Endothelial cell of umbilical vein (primary cell): ENCODE measurements around the gene TCEANC. TPM values are rescaled to one million over a fixed set of nuclear protein-coding genes. Genes with fewer than 3 reads are reported as not detected.

Experiments
- BruUV-seq: library from RNA; stranded (reverse); fragments of 400-500 nt; replicated peaks from 2 replicates; lab custom pipeline; 2021; lab: Mats Ljungman, UMichigan
- CTCF ChIA-PET: fragments of 300-600, 350-600 bp; sonication (Branson Sonifier 250); formaldehyde crosslinking; loops from one replicate; lab custom pipeline; 2021; ENCODE audit warnings: antibody characterized with exemption, inconsistent platforms; lab: Charles Lee
- POLR2A ChIA-PET: fragments of 300-600, 350-600 bp; sonication (Branson Sonifier 250); formaldehyde crosslinking; loops from one replicate; lab custom pipeline; 2021; ENCODE audit warnings: antibody characterized with exemption, inconsistent platforms; lab: Charles Lee
- DNase-seq: peaks from one replicate; pipeline ENCODE4 v3.0.0-alpha.2; 2011; ENCODE audit warnings: low read depth, low spot score
- FAIRE-seq: peaks from 2 replicates; lab custom pipeline; 2011; peaks lifted over from hg19 to GRCh38; lab: Jason Lieb, UNC
- H2AFZ ChIP-seq: 2 replicates; pipeline ENCODE4 v1.6.0; 2012; ENCODE audit warnings: low read depth, low read length, control low read depth, inconsistent platforms
- H3K27ac ChIP-seq: 2 replicates; pipeline ENCODE4 v1.5.1; 2011; ENCODE audit warnings: low read depth, mild to moderate bottlenecking, control low read depth, low read length, moderate library complexity; ENCODE audit not compliant: insufficient read depth
- H3K27me3 ChIP-seq, 2 experiments: 2 replicates each; pipeline versions ENCODE4 v1.6.0 to v1.6.1; 2011; ENCODE audit warnings: low read length in 2 of 2, mixed read lengths in 1 of 2; ENCODE audit not compliant: control insufficient read depth in 2 of 2, insufficient read depth in 2 of 2
- H3K36me3 ChIP-seq, 2 experiments: 2 replicates in 1 of 2; 3 replicates in 1 of 2; pipeline ENCODE4 v1.5.1; 2011; ENCODE audit warnings: low read length in 2 of 2, mild to moderate bottlenecking in 1 of 2, moderate library complexity in 1 of 2; ENCODE audit not compliant: control insufficient read depth in 2 of 2, insufficient read depth in 2 of 2; ENCODE audit errors: extremely low read depth in 1 of 2
- H3K4me1 ChIP-seq: 3 replicates; pipeline ENCODE4 v1.5.1; 2011; ENCODE audit warnings: mild to moderate bottlenecking, low read length; ENCODE audit not compliant: control insufficient read depth, insufficient read depth; ENCODE audit errors: extremely low read depth
- H3K4me2 ChIP-seq: 2 replicates; pipeline ENCODE4 v1.6.1; 2011; ENCODE audit warnings: low read length, control low read depth, mixed read lengths; ENCODE audit not compliant: insufficient read depth
- H3K4me3 ChIP-seq, 3 experiments: fragments of 200-600 bp in 1 of 3; sonication (generic), shearing (Covaris generic) in 1 of 3; replicated peaks in 1 of 3; 2 replicates each; pipeline ENCODE4 v1.5.1; 2011 to 2016; ENCODE audit warnings: control low read depth in 3 of 3, low read length in 3 of 3, mild to moderate bottlenecking in 2 of 3, inconsistent platforms in 1 of 3, low read depth in 1 of 3, moderate library complexity in 1 of 3; ENCODE audit not compliant: insufficient read depth in 1 of 3
- H3K79me2 ChIP-seq: 2 replicates; pipeline ENCODE4 v1.6.0; 2012; ENCODE audit warnings: low read length, inconsistent platforms; ENCODE audit not compliant: control insufficient read depth, insufficient read depth
- H3K9ac ChIP-seq: replicated peaks from 2 replicates; pipeline ENCODE3; 2011; ENCODE audit warnings: low read length, control low read depth; ENCODE audit not compliant: insufficient read depth; ENCODE audit errors: extremely low read depth
- H3K9me1 ChIP-seq: replicated peaks from 3 replicates; pipeline ENCODE4 v1.6.0; 2011; ENCODE audit warnings: mild to moderate bottlenecking, low read length; ENCODE audit not compliant: control insufficient read depth, insufficient read depth; ENCODE audit errors: extremely low read depth
- H3K9me3 ChIP-seq: replicated peaks from 2 replicates; pipeline ENCODE4 v1.5.1; 2012; ENCODE audit warnings: low read length, inconsistent platforms; ENCODE audit not compliant: control insufficient read depth, insufficient read depth
- H4K20me1 ChIP-seq: replicated peaks from 2 replicates; pipeline ENCODE3; 2011; ENCODE audit warnings: mild to moderate bottlenecking, low read length; ENCODE audit not compliant: control insufficient read depth, insufficient read depth; ENCODE audit errors: extremely low read depth
- CTCF ChIP-seq, 2 donors: IDR thresholded peaks; 1 replicate in 1 of 2; 2 replicates in 1 of 2; pipeline ENCODE4 v1.5.1; 2011; ENCODE audit warnings: low read length in 2 of 2, mild to moderate bottlenecking in 2 of 2, moderate library complexity in 2 of 2, control low read depth in 1 of 2, inconsistent platforms in 1 of 2, low read depth in 1 of 2; ENCODE audit not compliant: insufficient read depth in 1 of 2; ENCODE audit errors: extremely low read depth in 1 of 2
- EZH2 ChIP-seq: IDR thresholded peaks from 2 replicates; pipeline ENCODE4 v1.6.1; 2012; ENCODE audit warnings: borderline replicate concordance, low read depth, mild to moderate bottlenecking, moderate library complexity, low read length, inconsistent platforms; ENCODE audit not compliant: severe bottlenecking
- FOS ChIP-seq: IDR thresholded peaks from 2 replicates; pipeline ENCODE4 v1.6.1; 2011; ENCODE audit warnings: mild to moderate bottlenecking, low read length, moderate library complexity, borderline replicate concordance; ENCODE audit not compliant: insufficient read depth
- GATA2 ChIP-seq: IDR thresholded peaks from 2 replicates; pipeline ENCODE4 v1.7.0; 2011; ENCODE audit warnings: low read depth, mild to moderate bottlenecking, moderate library complexity, mixed read lengths, low read length; ENCODE audit not compliant: insufficient read length, insufficient read depth
- JUN ChIP-seq: IDR thresholded peaks from 2 replicates; pipeline ENCODE4 v1.6.1; 2011; ENCODE audit warnings: borderline replicate concordance, low read depth; ENCODE audit not compliant: insufficient read length, insufficient read depth
- MAX ChIP-seq: IDR thresholded peaks from 2 replicates; pipeline ENCODE4 v1.6.1; 2011; ENCODE audit not compliant: insufficient read depth, insufficient read length
- MYC ChIP-seq: IDR thresholded peaks from one replicate; pipeline ENCODE4 v1.6.1; 2011; ENCODE audit warnings: mild to moderate bottlenecking, low read depth, low read length
- POLR2A ChIP-seq: IDR thresholded peaks from 2 replicates; pipeline ENCODE4 v1.6.1; 2012; ENCODE audit warnings: low read depth, mild to moderate bottlenecking, control low read depth, low read length
- POLR2AphosphoS5 ChIP-seq: IDR thresholded peaks from 2 replicates; pipeline ENCODE4 v1.6.1; 2012; ENCODE audit warnings: low read depth, mild to moderate bottlenecking, control low read depth, low read length, moderate library complexity; ENCODE audit not compliant: insufficient read depth
- dilution Hi-C: fragments of 300-500 bp; cut with MboI; formaldehyde crosslinking; loops from one replicate; pipeline ENCODE4 v1.15.0; 2019; ENCODE audit warnings: low sequenced_read_pairs; ENCODE audit not compliant: extremely low pct_ligation_motif_present
- intact Hi-C: fragments of 100-400 bp; cut with micrococcal nuclease; formaldehyde crosslinking; loops from one replicate; pipeline ENCODE4 v1.10.0; 2022
- polyA plus RNA-seq, 4 experiments: library from polyadenylated mRNA; depleted of rRNA in 3 of 4; stranded (reverse) in 3 of 4; unstranded in 1 of 4; fragments of >200 nt; gene quantifications; 2 replicates each; pipeline versions ENCODE4 v1.2.1 to v1.2.3, GENCODE V29; 2011 to 2012; ENCODE audit warnings: missing spikeins in 1 of 4
- total RNA-seq: library from RNA; stranded (reverse); gene quantifications from 2 replicates; pipeline ENCODE4 v1.2.3, GENCODE V29; 2021

The TCEANC gene
- total and polyA plus RNA-seq, 2 donors (not counting 3 experiments of a cell fraction or from before 2014, with no cell fraction given), result 0.32 to 0.75 TPM

- CTCF ChIA-PET, result interaction anchor here (0.6 to 1.7 kb wide), 3 partner anchors 18 to 188 kb away, joined by 3 to 4 read pairs (median 3); no protein-coding TSS in a partner anchor
- H3K9me3 ChIP-seq, result no peaks in the 10 kb centered on the region
- H3K27ac ChIP-seq, result no peak overlapping the region
- H2AFZ ChIP-seq, result no peak overlapping the region
- peaks cover 78% of the 10 kb centered on the region for H3K79me2 ChIP-seq
- peaks cover 3% of the 10 kb centered on the region for H4K20me1 ChIP-seq
- POLR2A ChIA-PET, result no interaction called here
- H3K4me2 ChIP-seq, result no peak overlapping the region
- H3K4me3 ChIP-seq, result no peak overlapping the region
- intact Hi-C loops, result no loop called here
- no peaks in the 10 kb centered on the region for H3K36me3 ChIP-seq
- no peaks in the 10 kb centered on the region for H3K9me1 ChIP-seq
- H3K9ac ChIP-seq, result no peak overlapping the region
- no peaks in the 10 kb centered on the region for H3K27me3 ChIP-seq
- TF ChIP-seq GATA2, result no peak
- no peak for TF ChIP-seq CTCF (IDR thresholded peaks at IDR 0.05; ENCODE audit: extremely low read depth in 1 of 2, insufficient read depth in 1 of 2, low read depth in 1 of 2, low read length in 2 of 2)
- FAIRE-seq (no peak), DNase-seq (no peak)
- BruUV-seq, result no TSS peak
- dilution Hi-C loops, result no loop called here
- peaks cover 22% of the 10 kb centered on the region for H3K4me1 ChIP-seq
Measured at GRCh38 chrX:13694359-13694758, 41.4 kb downstream of the TCEANC start.

GRCh38 chrX:13694983-13695382 lies 42.0 kb downstream of the TCEANC start:
- Histone ChIP-seq H3K4me1 (peaks cover 22% of the 10 kb centered on the region), H3K4me3 (no peak overlapping the region), H2AFZ (no peak overlapping the region), H3K4me2 (no peak overlapping the region), H3K36me3 (no peaks in the 10 kb centered on the region), H3K79me2 (peaks cover 75% of the 10 kb centered on the region), H4K20me1 (peaks cover 3% of the 10 kb centered on the region), H3K9ac (no peak overlapping the region), H3K27me3 (no peaks in the 10 kb centered on the region), H3K9me3 (no peaks in the 10 kb centered on the region), H3K27ac (no peak overlapping the region), H3K9me1 (no peaks in the 10 kb centered on the region)
- no TSS peak for BruUV-seq
- TF ChIP-seq EZH2, result no peak
- TF ChIP-seq POLR2AphosphoS5, result no peak
- TF ChIP-seq FOS, result no peak
- TF ChIP-seq GATA2, result no peak
- TF ChIP-seq POLR2A, result no peak
- TF ChIP-seq MYC, result no peak
- TF ChIP-seq CTCF (IDR thresholded peaks at IDR 0.05; ENCODE audit: extremely low read depth in 1 of 2, insufficient read depth in 1 of 2, low read depth in 1 of 2, low read length in 2 of 2), result no peak
- TF ChIP-seq JUN, result no peak
- no peak for TF ChIP-seq MAX
- POLR2A ChIA-PET, result no interaction called here
- intact Hi-C loops, result no loop called here
- DNase-seq (no peak), FAIRE-seq (no peak)
- CTCF ChIA-PET, result interaction anchor here (0.6 to 1.7 kb wide), 3 partner anchors 17 to 188 kb away, joined by 3 to 4 read pairs (median 3); no protein-coding TSS in a partner anchor
- dilution Hi-C loops, result no loop called here
